Measurements from ENCODE around the gene FBXL7. TPM values are rescaled to one million over a fixed set of nuclear protein-coding genes. Genes with fewer than 3 reads are reported as not detected.

FBXL7 gene
- total RNA-seq, 2 experiments from 2014 or later = not detected

DNA sequence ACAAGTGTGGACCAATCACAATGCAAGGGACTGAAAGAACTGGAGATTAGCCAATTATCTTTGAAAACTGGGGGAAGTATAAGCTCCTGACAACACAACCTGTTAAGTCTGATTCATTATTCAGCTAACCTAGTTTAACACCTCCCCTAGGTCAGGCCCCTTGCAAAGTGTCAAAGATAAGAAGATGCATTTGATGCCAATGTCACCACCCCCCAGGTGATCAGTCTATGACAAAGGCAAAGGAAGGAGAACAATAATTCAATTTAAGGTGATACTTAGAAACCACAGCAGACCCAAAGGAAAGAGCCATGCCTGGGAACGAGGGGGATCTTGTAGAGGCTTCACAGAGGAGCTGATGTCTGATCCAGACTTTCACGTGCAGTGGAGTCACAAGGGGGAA is 137.9 kb downstream of the FBXL7 start:
- Mint-ChIP-seq H3K9me3 (peaks cover 1% of the 10 kb centered on the region), H3K36me3 (ENCODE audit: low read depth) (no peaks in the 10 kb centered on the region), H3K27ac (no peak overlapping the region), H3K27me3 (ENCODE audit: low read depth) (peaks cover 2% of the 10 kb centered on the region), H3K4me1 (ENCODE audit: low read depth) (no peaks in the 10 kb centered on the region), H3K4me3 (no peak overlapping the region)
- intact Hi-C loops (cut with micrococcal nuclease) = no loop called here
- DNase-seq = no peak
- CTCF ChIA-PET = no interaction called here

DNA sequence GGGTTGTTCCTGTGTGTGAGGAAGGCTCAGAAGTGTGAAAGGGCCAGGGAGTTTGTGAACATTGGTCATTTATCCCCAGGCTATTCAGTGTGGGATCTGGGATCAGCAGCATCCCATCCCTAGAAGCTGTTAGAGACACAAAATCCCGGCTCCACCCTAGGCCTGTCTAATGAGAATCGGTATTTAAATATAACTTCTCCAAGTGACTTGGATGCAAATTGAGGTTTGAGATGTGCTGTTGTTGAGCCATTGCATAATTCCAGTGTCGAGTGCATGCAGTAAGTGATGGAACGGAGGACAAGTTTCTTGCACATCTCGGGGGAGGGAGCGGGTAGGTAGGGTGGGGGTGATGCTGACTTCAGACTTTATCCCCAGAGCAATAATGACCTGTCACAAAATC is 138.3 kb downstream of the FBXL7 start:
- Mint-ChIP-seq H3K4me1 (ENCODE audit: low read depth) (no peaks in the 10 kb centered on the region), H3K27me3 (ENCODE audit: low read depth) (peaks cover 2% of the 10 kb centered on the region), H3K27ac (no peak overlapping the region), H3K9me3 (peaks cover 1% of the 10 kb centered on the region), H3K4me3 (no peak overlapping the region), H3K36me3 (ENCODE audit: low read depth) (no peaks in the 10 kb centered on the region)
- CTCF ChIA-PET = no interaction called here
- DNase-seq = no peak
- intact Hi-C loops (cut with micrococcal nuclease) = no loop called here

DNA sequence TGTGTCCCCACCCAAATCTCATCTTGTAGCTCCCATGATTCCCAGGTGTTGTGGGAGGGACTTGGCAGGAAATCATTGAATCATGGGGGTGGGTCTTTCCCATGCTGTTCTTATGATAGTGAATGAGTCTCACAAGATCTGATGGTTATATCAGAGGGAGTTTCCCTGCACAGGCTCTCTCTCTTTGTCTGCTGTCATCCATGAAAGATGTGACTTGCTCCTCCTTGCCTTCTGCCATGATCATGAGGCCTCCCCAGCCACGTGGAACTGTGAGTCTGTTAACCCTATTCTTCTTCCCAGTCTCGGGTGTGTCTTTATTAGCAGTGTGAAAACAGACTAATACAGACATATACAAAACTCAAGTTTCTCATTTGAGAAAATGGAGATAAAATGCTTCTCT is 139.3 kb downstream of the FBXL7 start:
- Mint-ChIP-seq H3K4me3 (no peak overlapping the region), H3K27ac (no peak overlapping the region), H3K9me3 (peaks cover 1% of the 10 kb centered on the region), H3K27me3 (ENCODE audit: low read depth) (peaks cover 2% of the 10 kb centered on the region), H3K36me3 (ENCODE audit: low read depth) (no peaks in the 10 kb centered on the region), H3K4me1 (ENCODE audit: low read depth) (no peaks in the 10 kb centered on the region)
- DNase-seq = no peak
- intact Hi-C loops (cut with micrococcal nuclease) = no loop called here
- CTCF ChIA-PET = no interaction called here

DNA sequence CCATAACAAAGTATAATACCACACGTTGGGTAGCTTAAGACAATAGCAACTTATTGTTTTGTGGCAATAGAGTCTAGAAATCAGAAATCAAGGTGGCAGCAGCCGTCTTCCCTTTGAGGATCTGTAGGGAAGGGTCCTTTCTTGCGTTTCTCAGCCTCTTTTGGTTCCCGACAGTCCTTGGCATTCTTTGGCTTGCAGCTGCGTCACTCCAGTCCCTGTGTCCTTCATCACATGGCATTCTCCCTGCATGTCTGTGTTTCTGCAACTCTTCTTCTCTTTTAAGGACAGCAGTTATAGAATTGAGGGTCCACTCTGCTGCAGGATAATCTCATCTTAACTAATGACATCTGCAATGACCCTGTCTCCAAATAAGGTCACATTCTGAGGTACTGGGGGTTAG is 140.1 kb downstream of the FBXL7 start:
- Mint-ChIP-seq H3K27me3 (ENCODE audit: low read depth) (peaks cover 4% of the 10 kb centered on the region), H3K27ac (no peak overlapping the region), H3K36me3 (ENCODE audit: low read depth) (no peaks in the 10 kb centered on the region), H3K4me1 (ENCODE audit: low read depth) (no peaks in the 10 kb centered on the region), H3K4me3 (no peak overlapping the region), H3K9me3 (no peaks in the 10 kb centered on the region)
- no peak for DNase-seq
- CTCF ChIA-PET = interaction anchor here (0.6 kb wide), 1 partner anchor 13 kb away, joined by 3 read pairs; no protein-coding TSS in a partner anchor
- intact Hi-C loops (cut with micrococcal nuclease) = no loop called here

DNA sequence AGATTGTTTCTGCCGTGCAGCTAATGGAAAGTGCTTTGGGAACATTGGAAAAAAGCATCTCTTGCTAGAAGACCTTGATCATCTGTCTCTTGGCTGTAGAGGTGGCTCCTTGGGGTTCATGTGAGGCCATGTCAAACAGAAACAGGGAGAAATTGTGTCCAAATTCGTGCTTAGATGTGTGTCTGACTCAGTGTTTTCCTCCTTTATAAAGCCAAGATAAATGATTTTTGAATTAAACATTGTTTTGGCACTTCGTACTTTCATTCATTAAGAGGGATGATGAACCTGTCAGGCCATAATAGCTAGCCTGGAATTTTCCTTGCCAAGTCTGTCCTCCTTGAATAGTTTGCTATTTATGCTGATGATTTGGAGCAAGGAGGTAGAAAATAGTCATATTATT is 143.8 kb downstream of the FBXL7 start:
- Mint-ChIP-seq H3K4me1 (ENCODE audit: low read depth) (no peaks in the 10 kb centered on the region), H3K9me3 (no peaks in the 10 kb centered on the region), H3K27ac (no peak overlapping the region), H3K27me3 (ENCODE audit: low read depth) (peaks cover 4% of the 10 kb centered on the region), H3K36me3 (ENCODE audit: low read depth) (no peaks in the 10 kb centered on the region), H3K4me3 (no peak overlapping the region)
- intact Hi-C loops (cut with micrococcal nuclease) = no loop called here
- CTCF ChIA-PET = no interaction called here
- no peak for DNase-seq

DNA sequence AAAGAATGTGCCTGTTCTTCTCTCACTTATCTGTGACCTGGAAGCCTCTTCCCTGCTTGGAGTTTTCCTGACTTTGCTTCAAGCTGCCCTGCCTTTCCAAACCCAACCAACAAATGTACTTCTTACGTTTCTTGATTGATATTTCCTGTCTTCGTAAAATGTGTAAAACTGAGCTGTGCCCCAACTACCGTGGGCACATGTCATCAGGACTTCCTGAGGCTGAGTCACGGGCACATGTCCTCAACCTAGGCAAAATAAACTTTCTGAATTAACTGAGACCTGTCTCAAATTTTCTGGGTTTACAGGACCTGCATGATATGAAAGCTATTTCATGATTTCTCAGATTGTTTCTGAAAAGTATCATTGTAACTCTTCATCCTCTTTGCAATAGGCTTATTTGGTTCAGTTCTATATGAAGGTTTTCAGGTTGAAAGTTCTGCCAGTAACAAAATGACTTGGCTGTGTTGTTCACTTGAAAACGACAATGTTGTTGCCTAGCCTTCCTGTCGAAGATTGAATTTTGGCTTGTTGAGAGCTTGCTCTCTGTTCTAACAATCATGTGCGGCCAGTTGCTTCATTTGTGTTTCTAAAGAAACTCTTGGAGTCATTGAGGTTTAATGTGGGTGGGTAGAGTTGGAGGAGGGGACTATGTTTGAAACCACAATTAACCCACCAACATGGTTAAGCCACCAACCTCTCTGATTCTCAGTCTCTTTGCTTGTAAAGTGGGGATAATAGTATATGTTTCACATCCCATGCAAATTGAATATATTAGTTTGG is 145.6 kb downstream of the FBXL7 start:
- Mint-ChIP-seq H3K4me1 (ENCODE audit: low read depth) (no peaks in the 10 kb centered on the region), H3K4me3 (no peak overlapping the region), H3K27me3 (ENCODE audit: low read depth) (peaks cover 4% of the 10 kb centered on the region), H3K9me3 (no peaks in the 10 kb centered on the region), H3K36me3 (ENCODE audit: low read depth) (no peaks in the 10 kb centered on the region), H3K27ac (no peak overlapping the region)
- no peak for DNase-seq
- intact Hi-C loops (cut with micrococcal nuclease) = no loop called here
- CTCF ChIA-PET = no interaction called here

DNA sequence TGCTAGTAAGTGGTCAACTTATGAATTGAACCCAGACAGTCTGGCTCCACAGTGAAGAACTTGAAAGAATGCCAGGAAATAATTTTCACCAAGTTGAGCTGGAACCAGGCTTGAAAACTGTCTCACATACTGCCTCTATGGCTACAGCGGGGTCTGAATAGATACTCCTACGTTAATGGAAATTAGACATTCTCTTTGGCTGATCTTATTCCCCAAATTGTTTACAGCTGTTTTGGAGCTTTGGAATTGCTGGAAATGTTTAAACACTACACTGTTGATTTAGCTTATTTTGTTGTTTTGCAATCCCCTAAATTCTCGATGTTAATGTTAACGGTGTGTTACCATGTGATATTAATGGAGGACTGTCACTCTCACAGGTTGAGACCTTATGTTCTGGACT is 146.4 kb downstream of the FBXL7 start:
- peaks cover 2% of the 10 kb centered on the region for H3K27me3 Mint-ChIP-seq (ENCODE audit: low read depth)
- intact Hi-C loops (cut with micrococcal nuclease) = no loop called here
- H3K27ac Mint-ChIP-seq = no peak overlapping the region
- CTCF ChIA-PET = no interaction called here
- no peaks in the 10 kb centered on the region for H3K9me3 Mint-ChIP-seq
- no peak for DNase-seq
- no peak overlapping the region for H3K4me3 Mint-ChIP-seq
- H3K36me3 Mint-ChIP-seq (ENCODE audit: low read depth) = no peaks in the 10 kb centered on the region
- H3K4me1 Mint-ChIP-seq (ENCODE audit: low read depth) = no peaks in the 10 kb centered on the region

DNA sequence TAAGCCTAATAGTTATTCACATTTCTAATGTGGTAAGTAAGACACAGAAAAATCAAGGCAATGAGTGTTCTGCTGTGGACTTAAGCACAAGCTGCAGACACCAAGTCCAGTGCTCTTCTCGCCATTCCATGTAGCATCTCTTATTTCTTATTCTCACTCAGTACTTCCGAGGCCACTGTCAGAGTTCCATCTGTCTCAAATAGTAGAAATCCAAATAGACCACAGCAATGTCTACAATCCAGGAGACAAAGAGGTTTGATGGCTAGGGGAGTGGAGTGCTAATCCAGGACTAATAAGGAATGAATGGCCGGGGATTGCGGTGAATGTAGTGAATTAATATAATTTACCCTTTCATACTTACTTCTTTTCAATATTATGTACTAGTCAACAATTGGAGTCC is 147.3 kb downstream of the FBXL7 start:
- intact Hi-C loops (cut with micrococcal nuclease) = no loop called here
- CTCF ChIA-PET = no interaction called here
- Mint-ChIP-seq H3K9me3 (no peaks in the 10 kb centered on the region), H3K4me3 (no peak overlapping the region), H3K4me1 (ENCODE audit: low read depth) (no peaks in the 10 kb centered on the region), H3K36me3 (ENCODE audit: low read depth) (no peaks in the 10 kb centered on the region), H3K27me3 (ENCODE audit: low read depth) (peaks cover 2% of the 10 kb centered on the region), H3K27ac (no peak overlapping the region)
- no peak for DNase-seq

DNA sequence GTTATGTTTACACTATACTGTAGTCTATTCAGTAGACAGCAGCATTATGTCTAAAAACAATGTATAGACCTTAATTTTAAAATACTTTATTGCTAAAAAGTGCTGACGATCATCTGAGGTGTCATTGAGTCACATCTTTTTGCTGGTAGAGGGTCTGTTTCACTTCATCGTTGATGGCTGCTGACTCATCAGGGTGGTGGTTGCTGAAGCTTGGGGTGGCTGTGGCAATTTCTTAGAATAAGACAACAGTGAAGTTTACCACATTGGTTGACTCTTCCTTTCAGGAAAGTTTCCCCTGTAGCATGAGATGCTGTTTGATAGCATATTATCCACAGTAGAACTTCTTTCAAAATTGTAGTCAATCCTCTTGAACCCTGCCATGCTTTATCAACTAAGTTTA is 150.3 kb downstream of the FBXL7 start:
- Mint-ChIP-seq H3K36me3 (ENCODE audit: low read depth) (no peaks in the 10 kb centered on the region), H3K9me3 (no peaks in the 10 kb centered on the region), H3K27me3 (ENCODE audit: low read depth) (no peaks in the 10 kb centered on the region), H3K27ac (no peak overlapping the region), H3K4me1 (ENCODE audit: low read depth) (no peaks in the 10 kb centered on the region), H3K4me3 (no peak overlapping the region)
- intact Hi-C loops (cut with micrococcal nuclease) = no loop called here
- CTCF ChIA-PET = no interaction called here
- no peak for DNase-seq

DNA sequence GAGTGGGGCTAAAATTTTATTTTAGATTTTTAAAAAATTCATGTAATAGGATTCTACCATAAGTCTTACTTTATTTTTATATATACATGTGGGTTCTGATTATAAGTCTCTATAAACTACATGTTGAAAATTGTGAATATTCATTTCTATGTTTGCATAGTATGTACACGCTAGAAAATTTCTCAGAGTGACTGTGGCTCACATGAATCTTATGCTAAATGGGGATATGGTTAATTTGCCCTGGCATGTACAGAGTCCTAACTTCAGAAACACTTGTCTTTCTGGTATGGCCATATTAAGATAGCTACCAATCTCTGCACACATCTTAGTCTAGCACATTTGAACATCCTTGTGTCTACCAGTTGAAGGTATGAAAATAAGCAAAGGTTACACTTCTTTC is 154.8 kb downstream of the FBXL7 start:
- CTCF ChIA-PET = no interaction called here
- no peak for DNase-seq
- no peaks in the 10 kb centered on the region for H3K4me1 Mint-ChIP-seq (ENCODE audit: low read depth)
- H3K27me3 Mint-ChIP-seq (ENCODE audit: low read depth) = no peaks in the 10 kb centered on the region
- intact Hi-C loops (cut with micrococcal nuclease) = no loop called here
- peaks cover 2% of the 10 kb centered on the region for H3K9me3 Mint-ChIP-seq
- no peak overlapping the region for H3K27ac Mint-ChIP-seq
- H3K36me3 Mint-ChIP-seq (ENCODE audit: low read depth) = no peaks in the 10 kb centered on the region
- H3K4me3 Mint-ChIP-seq = no peak overlapping the region

DNA sequence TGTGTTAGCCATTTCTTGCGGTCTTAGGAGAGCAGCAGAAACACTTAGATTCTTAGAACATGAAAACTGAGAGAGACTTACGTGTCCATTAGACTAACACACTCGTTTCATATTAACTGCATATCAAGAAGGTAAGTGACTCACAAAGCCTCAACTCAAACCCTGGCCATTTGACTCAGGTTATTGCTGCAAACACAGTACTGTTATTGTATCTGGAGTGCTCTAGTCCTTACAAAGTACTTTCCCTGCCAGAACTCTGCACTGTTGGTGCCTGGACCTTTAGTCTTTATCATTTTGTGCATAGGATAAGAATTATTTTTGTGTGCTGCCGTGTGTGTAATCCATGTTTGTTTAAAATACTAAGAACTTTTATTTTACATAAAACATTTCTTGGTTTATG is 155.7 kb downstream of the FBXL7 start:
- intact Hi-C loops (cut with micrococcal nuclease) = no loop called here
- CTCF ChIA-PET = no interaction called here
- DNase-seq = no peak
- no peaks in the 10 kb centered on the region for H3K36me3 Mint-ChIP-seq (ENCODE audit: low read depth)
- no peak overlapping the region for H3K4me3 Mint-ChIP-seq
- H3K27me3 Mint-ChIP-seq (ENCODE audit: low read depth) = no peaks in the 10 kb centered on the region
- peaks cover 2% of the 10 kb centered on the region for H3K9me3 Mint-ChIP-seq
- H3K4me1 Mint-ChIP-seq (ENCODE audit: low read depth) = no peaks in the 10 kb centered on the region
- H3K27ac Mint-ChIP-seq = no peak overlapping the region

DNA sequence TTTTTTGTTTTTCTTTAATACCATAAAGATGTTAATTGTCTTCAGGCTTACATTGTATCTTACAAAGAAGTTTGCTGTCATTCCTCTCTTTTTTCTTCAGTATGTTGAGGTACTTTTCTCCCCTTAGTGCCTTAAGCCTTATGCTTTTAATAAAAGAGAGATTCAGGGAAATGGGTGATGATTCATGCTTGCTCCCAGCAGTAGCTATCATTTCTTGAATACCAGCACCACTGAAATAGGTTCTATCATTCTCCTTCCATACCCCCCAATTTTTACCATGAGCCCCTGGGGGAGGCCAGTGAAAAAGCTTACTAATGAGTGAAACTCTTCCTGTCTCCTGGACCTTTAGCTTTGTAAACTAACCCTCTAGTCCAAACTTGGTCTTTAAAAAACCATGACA is 165.0 kb downstream of the FBXL7 start:
- Mint-ChIP-seq H3K36me3 (ENCODE audit: low read depth) (no peaks in the 10 kb centered on the region), H3K4me1 (ENCODE audit: low read depth) (no peaks in the 10 kb centered on the region), H3K4me3 (no peak overlapping the region), H3K9me3 (peaks cover 7% of the 10 kb centered on the region), H3K27ac (no peak overlapping the region), H3K27me3 (ENCODE audit: low read depth) (no peaks in the 10 kb centered on the region)
- intact Hi-C loops (cut with micrococcal nuclease) = no loop called here
- CTCF ChIA-PET = no interaction called here
- no peak for DNase-seq

DNA sequence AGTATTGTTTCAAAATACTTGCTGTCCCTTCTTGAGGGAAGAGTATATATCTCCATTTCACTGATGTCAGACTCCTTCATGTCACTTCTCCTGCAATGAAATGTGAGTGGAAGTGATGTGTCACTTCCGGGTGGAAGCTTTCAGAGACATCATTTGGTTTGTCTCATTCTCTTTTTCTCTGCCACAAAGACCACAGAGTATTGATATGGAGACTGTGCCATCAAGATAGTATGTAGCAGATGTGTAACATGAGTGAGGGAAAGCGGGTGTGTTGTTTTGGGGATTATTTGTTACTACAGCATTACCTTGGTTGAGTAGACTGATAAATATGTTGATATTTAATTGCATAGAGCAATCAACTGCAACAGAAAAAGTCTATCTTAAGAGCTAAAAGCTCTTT is 169.8 kb downstream of the FBXL7 start:
- Mint-ChIP-seq H3K36me3 (ENCODE audit: low read depth) (no peaks in the 10 kb centered on the region), H3K4me3 (no peak overlapping the region), H3K27ac (no peak overlapping the region), H3K4me1 (ENCODE audit: low read depth) (no peaks in the 10 kb centered on the region), H3K9me3 (no peaks in the 10 kb centered on the region), H3K27me3 (ENCODE audit: low read depth) (no peaks in the 10 kb centered on the region)
- CTCF ChIA-PET = no interaction called here
- no peak for DNase-seq
- intact Hi-C loops (cut with micrococcal nuclease) = no loop called here
